HEK293 (cell line): ENCODE results near the gene ALOX15.
"Not testable (repeated sequence)": the region's sequence is repeated elsewhere in the genome, so short reads cannot be mapped to it uniquely, and the experiment has no call there.

Experiments
- CTCF ChIA-PET: fragments of 350-600 bp; formaldehyde crosslinking; extraction: SDS; loops from one replicate; lab custom pipeline; 2021; ENCODE audit warnings: antibody characterized with exemption; lab: Yijun Ruan, JAX
- POLR2A ChIA-PET: fragments of 300-600 bp; formaldehyde crosslinking; extraction: SDS; loops from one replicate; lab custom pipeline; 2020; ENCODE audit warnings: antibody characterized with exemption, inconsistent platforms; lab: Yijun Ruan, JAX
- H3K27ac ChIP-seq: fragments of 200-500 bp; sonication (Bioruptor generic); 2 replicates; pipeline ENCODE4 v1.5.1; 2014; ENCODE audit warnings: low read depth, low read length, control low read depth, inconsistent platforms; ENCODE audit errors: extremely low read depth
- H3K36me3 ChIP-seq, 2 experiments: fragments of 200-500 bp in 1 of 2; sonication (Bioruptor generic) in 1 of 2; 1 replicate in 1 of 2; 2 replicates in 1 of 2; pipeline ENCODE4 v1.5.1; 2014 to 2017; ENCODE audit warnings: inconsistent platforms in 2 of 2, low read length in 2 of 2; ENCODE audit not compliant: control insufficient read depth in 2 of 2, insufficient read depth in 1 of 2
- H3K4me1 ChIP-seq: fragments of 200-500 bp; sonication (Bioruptor generic); 2 replicates; pipeline ENCODE4 v1.5.1; 2014; ENCODE audit warnings: mild to moderate bottlenecking, low read length, inconsistent platforms; ENCODE audit not compliant: control insufficient read depth, insufficient read depth
- H3K4me3 ChIP-seq: 2 replicates; pipeline ENCODE4 v1.5.1; 2011; ENCODE audit warnings: low read depth, mild to moderate bottlenecking, control low read depth, low read length, moderate library complexity
- H3K9me3 ChIP-seq: fragments of 200-500 bp; sonication (Bioruptor generic); 2 replicates; pipeline ENCODE4 v1.5.1; 2014; ENCODE audit warnings: low read depth, low read length, inconsistent platforms; ENCODE audit not compliant: control insufficient read depth, insufficient read depth
- EGR2 ChIP-seq: fragments of 450-650 bp; formaldehyde crosslinking; IDR thresholded peaks from 2 replicates; pipeline ENCODE4 v1.5.1; 2016; ENCODE audit warnings: low read depth, missing biosample characterization, missing genetic modification characterization
- GFI1B ChIP-seq: fragments of 450-650 bp; formaldehyde crosslinking; IDR thresholded peaks from 2 replicates; pipeline ENCODE4 v1.5.1; 2016; ENCODE audit warnings: missing biosample characterization, missing genetic modification characterization
- KLF9 ChIP-seq: fragments of 450-650 bp; formaldehyde crosslinking; IDR thresholded peaks from 2 replicates; pipeline ENCODE4 v1.5.1; 2016; ENCODE audit warnings: missing biosample characterization, missing genetic modification characterization, low read depth
- WT1 ChIP-seq: fragments of 450-650 bp; formaldehyde crosslinking; IDR thresholded peaks from 2 replicates; pipeline ENCODE4 v1.5.1; 2016; ENCODE audit warnings: missing biosample characterization, missing genetic modification characterization
- ZBTB20 ChIP-seq: fragments of 450-650 bp; formaldehyde crosslinking; IDR thresholded peaks from 2 replicates; pipeline ENCODE4 v1.5.1; 2016; ENCODE audit warnings: missing biosample characterization, missing genetic modification characterization
- ZBTB48 ChIP-seq: fragments of 450-650 bp; formaldehyde crosslinking; IDR thresholded peaks from 2 replicates; pipeline ENCODE4 v1.5.1; 2016; ENCODE audit warnings: missing biosample characterization, missing genetic modification characterization
- ZBTB8A ChIP-seq: fragments of 450-650 bp; formaldehyde crosslinking; IDR thresholded peaks from 2 replicates; pipeline ENCODE4 v1.5.1; 2016; ENCODE audit warnings: missing biosample characterization, missing genetic modification characterization
- ZFHX2 ChIP-seq: fragments of 450-650 bp; formaldehyde crosslinking; conservative IDR thresholded peaks from 2 replicates; pipeline ENCODE4 v1.5.1; 2016; ENCODE audit warnings: missing biosample characterization, missing genetic modification characterization
- ZFP37 ChIP-seq: fragments of 450-650 bp; formaldehyde crosslinking; IDR thresholded peaks from 2 replicates; pipeline ENCODE4 v1.5.1; 2016; ENCODE audit warnings: missing biosample characterization, missing genetic modification characterization
- ZNF132 ChIP-seq: fragments of 450-650 bp; formaldehyde crosslinking; IDR thresholded peaks from 2 replicates; pipeline ENCODE4 v1.5.1; 2017; ENCODE audit warnings: missing biosample characterization, missing genetic modification characterization, borderline replicate concordance
- ZNF148 ChIP-seq: fragments of 450-650 bp; formaldehyde crosslinking; IDR thresholded peaks from 2 replicates; pipeline ENCODE4 v1.5.0; 2017; ENCODE audit warnings: missing biosample characterization, missing genetic modification characterization, borderline replicate concordance
- ZNF366 ChIP-seq: fragments of 450-650 bp; formaldehyde crosslinking; conservative IDR thresholded peaks from 2 replicates; pipeline ENCODE4 v1.5.1; 2016; ENCODE audit warnings: missing biosample characterization, missing genetic modification characterization
- ZNF48 ChIP-seq: fragments of 450-650 bp; formaldehyde crosslinking; IDR thresholded peaks from 2 replicates; pipeline ENCODE4 v1.5.1; 2016; ENCODE audit warnings: missing biosample characterization, missing genetic modification characterization
- ZNF548 ChIP-seq: fragments of 450-650 bp; formaldehyde crosslinking; IDR thresholded peaks from 2 replicates; pipeline ENCODE4 v1.5.1; 2016; ENCODE audit warnings: missing biosample characterization, missing genetic modification characterization
- ZNF596 ChIP-seq: fragments of 450-650 bp; IDR thresholded peaks from 2 replicates; pipeline ENCODE4 v1.5.0; 2018; ENCODE audit warnings: missing biosample characterization, mild to moderate bottlenecking, missing genetic modification characterization, moderate library complexity
- ZNF621 ChIP-seq: fragments of 450-650 bp; formaldehyde crosslinking; IDR thresholded peaks from 2 replicates; pipeline ENCODE4 v1.5.1; 2017; ENCODE audit warnings: missing biosample characterization, missing genetic modification characterization
- ZNF654 ChIP-seq: fragments of 450-650 bp; formaldehyde crosslinking; IDR thresholded peaks from 2 replicates; pipeline ENCODE4 v1.5.1; 2016; ENCODE audit warnings: low read depth, missing biosample characterization, missing genetic modification characterization
- ZNF692 ChIP-seq: fragments of 450-650 bp; formaldehyde crosslinking; IDR thresholded peaks from 2 replicates; pipeline ENCODE4 v1.5.1; 2016; ENCODE audit warnings: missing biosample characterization, missing genetic modification characterization
- TF ChIP-seq, protein P1 (sequence below): fragments of 450-650 bp; formaldehyde crosslinking; IDR thresholded peaks from 2 replicates; pipeline ENCODE4 v1.5.1; 2016; ENCODE audit warnings: missing biosample characterization, missing genetic modification characterization

ALOX15 gene

DNA sequence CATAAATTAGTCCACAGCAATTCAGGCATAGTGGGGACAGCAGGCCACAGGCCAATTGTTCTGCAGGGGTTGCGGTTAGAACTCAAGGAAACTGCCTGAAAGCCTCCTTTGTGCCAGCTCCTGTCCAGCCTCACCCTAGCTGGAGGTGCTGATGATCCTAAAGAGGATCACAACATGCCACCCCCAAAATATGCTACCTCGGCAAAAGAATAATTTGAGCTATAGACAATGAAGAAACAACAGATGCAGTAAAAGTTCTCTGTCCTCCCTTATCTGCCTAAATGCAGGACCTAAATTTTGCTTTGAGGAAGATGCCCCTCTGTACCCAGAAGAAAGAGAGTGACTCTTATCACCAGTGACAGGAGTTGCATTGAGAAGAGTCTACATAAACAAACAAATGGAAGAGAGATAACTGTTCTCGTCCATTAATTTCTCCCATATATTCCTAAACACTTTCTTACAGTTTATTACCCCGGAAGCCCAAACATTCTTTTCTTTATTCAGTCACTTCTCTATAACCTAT is 14.7 kb downstream of the ALOX15 start:
- ChIA-PET POLR2A (interaction anchor here (2.8 kb wide), 1 partner anchor 60 kb away, joined by 12 read pairs; no protein-coding TSS in a partner anchor), CTCF (interaction anchor here (0.6 to 7.2 kb wide), 28 partner anchors 9 to 289 kb away, joined by 3 to 289 read pairs (median 5); partner anchors contain the start of genes GGT6 and GLTPD2)
- Histone ChIP-seq H3K4me1 (no peaks in the 10 kb centered on the region; the same call in 1 of the 2 replicates), H3K36me3 (no peaks in the 10 kb centered on the region), H3K27ac (no peak overlapping the region), H3K4me3 (no peak overlapping the region), H3K9me3 (no peaks in the 10 kb centered on the region)
- TF ChIP-seq ZBTB48 (no peak), ZNF654 (no peak), WT1 (tag by site-specific recombination) (no peak), ZBTB20 (tag by site-specific recombination) (no peak)

- ChIA-PET POLR2A (interaction anchor here (0.6 to 2.8 kb wide), 2 partner anchors 56 to 58 kb away, joined by 5 to 12 read pairs; no protein-coding TSS in a partner anchor), CTCF (interaction anchor here (0.6 to 7.2 kb wide), 29 partner anchors 8 to 1236 kb away, joined by 3 to 289 read pairs (median 4); partner anchors contain the start of genes GGT6 and SMTNL2)
- H3K4me3 ChIP-seq = no peak overlapping the region
- no peaks in the 10 kb centered on the region for H3K36me3 ChIP-seq
- TF ChIP-seq ZNF621 (no peak), GFI1B (tag by site-specific recombination) (no peak), ZBTB8A (no peak), ZNF148 (tag by site-specific recombination) (no peak), ZNF548 (tag by site-specific recombination) (no peak), ZNF596 (no peak), ZFP37 (no peak), ZNF132 (tag by site-specific recombination) (no peak), ZNF48 (no peak)
- H3K9me3 ChIP-seq = no peaks in the 10 kb centered on the region
- no peak overlapping the region for H3K27ac ChIP-seq
- no peaks in the 10 kb centered on the region; the same call in 1 of the 2 replicates for H3K4me1 ChIP-seq
These were observed 16.3 kb downstream of the ALOX15 start for GRCh38 chr17:4625181-4625617.

DNA sequence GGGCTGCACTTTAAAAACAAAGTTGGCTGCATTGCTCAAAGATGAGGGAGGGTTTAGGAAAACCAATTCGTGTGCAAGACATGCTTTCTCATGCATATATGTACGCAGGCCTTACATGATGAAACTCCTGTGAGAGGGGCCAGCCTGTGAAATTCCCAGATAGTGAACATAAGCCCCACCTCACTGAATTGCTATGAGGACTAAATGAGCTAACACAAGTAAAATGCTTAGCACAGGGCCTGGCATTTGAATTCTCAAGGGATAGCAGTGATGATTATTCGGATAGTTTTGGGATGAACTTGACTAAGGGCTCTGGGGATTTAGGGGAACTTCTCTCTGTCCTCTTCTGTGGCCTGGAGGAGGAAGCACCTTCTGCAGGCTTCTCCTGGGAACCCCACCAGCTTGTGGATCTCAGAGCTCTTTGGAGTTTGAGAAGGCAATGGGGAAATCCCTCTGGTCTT is 17.0 kb downstream of the ALOX15 start:
- CTCF ChIA-PET = interaction anchor here (0.6 to 7.2 kb wide), 17 partner anchors 8 to 1237 kb away, joined by 3 to 289 read pairs (median 5); partner anchors contain the start of gene GGT6
- not testable (repeated sequence) for H3K4me1 ChIP-seq, H3K36me3 ChIP-seq, H3K27ac ChIP-seq, H3K4me3 ChIP-seq, H3K9me3 ChIP-seq
- POLR2A ChIA-PET = interaction anchor here (0.6 to 2.8 kb wide), 2 partner anchors 56 to 58 kb away, joined by 5 to 12 read pairs; no protein-coding TSS in a partner anchor

DNA sequence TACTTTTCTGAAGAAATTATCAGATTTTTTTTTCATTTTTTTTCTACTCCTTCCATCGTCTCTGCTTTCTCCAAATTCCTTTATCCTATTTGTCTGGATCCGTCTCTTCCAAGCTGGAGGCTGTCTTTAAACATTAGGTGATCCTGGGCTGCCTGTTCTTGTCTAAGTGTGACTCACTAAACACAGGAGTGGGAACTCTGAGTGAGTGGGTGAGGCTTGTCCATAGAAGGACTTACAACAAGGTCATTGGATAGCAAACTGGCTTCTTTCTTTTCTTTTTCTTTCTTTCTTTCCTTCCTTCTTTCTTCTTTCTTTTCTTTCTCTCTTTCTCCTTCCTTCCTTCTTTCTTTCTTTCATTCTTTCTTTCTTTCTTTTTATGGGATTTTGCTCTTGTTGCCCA is 18.2 kb downstream of the ALOX15 start:
- peak; percentile 60 for TF ChIP-seq ZFHX2 (tag by site-specific recombination)
- TF ChIP-seq KLF9 (tag by site-specific recombination) = no peak
- TF ChIP-seq, protein P1, sequence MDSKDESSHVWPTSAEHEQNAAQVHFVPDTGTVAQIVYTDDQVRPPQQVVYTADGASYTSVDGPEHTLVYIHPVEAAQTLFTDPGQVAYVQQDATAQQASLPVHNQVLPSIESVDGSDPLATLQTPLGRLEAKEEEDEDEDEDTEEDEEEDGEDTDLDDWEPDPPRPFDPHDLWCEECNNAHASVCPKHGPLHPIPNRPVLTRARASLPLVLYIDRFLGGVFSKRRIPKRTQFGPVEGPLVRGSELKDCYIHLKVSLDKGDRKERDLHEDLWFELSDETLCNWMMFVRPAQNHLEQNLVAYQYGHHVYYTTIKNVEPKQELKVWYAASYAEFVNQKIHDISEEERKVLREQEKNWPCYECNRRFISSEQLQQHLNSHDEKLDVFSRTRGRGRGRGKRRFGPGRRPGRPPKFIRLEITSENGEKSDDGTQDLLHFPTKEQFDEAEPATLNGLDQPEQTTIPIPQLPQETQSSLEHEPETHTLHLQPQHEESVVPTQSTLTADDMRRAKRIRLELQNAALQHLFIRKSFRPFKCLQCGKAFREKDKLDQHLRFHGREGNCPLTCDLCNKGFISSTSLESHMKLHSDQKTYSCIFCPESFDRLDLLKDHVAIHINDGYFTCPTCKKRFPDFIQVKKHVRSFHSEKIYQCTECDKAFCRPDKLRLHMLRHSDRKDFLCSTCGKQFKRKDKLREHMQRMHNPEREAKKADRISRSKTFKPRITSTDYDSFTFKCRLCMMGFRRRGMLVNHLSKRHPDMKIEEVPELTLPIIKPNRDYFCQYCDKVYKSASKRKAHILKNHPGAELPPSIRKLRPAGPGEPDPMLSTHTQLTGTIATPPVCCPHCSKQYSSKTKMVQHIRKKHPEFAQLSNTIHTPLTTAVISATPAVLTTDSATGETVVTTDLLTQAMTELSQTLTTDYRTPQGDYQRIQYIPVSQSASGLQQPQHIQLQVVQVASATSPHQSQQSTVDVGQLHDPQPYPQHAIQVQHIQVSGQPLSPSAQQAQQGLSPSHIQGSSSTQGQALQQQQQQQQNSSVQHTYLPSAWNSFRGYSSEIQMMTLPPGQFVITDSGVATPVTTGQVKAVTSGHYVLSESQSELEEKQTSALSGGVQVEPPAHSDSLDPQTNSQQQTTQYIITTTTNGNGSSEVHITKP (tag by site-specific recombination) = peak; percentile 41; the same call in 1 of the 2 replicates
- peak; percentile 68 for TF ChIP-seq EGR2
- TF ChIP-seq ZNF366 = peak; percentile 86
- no peak for TF ChIP-seq ZNF692 (tag by site-specific recombination)
- H3K27ac ChIP-seq = no peak overlapping the region
- no peak overlapping the region for H3K4me3 ChIP-seq
- ChIA-PET POLR2A (no interaction called here), CTCF (interaction anchor here (0.6 to 7.2 kb wide), 7 partner anchors 8 to 942 kb away, joined by 3 to 289 read pairs (median 4); no protein-coding TSS in a partner anchor)
- no peaks in the 10 kb centered on the region for H3K36me3 ChIP-seq
- H3K4me1 ChIP-seq = no peaks in the 10 kb centered on the region; the same call in 1 of the 2 replicates
- H3K9me3 ChIP-seq = no peaks in the 10 kb centered on the region
